GM10266 (cell line): Measurements from ENCODE around the gene TMEM87B.
A peak's percentile ranks its signal among the peaks of the same experiment; 100 is the strongest.

Experiments used
- DNase-seq: peaks from one replicate; pipeline ENCODE4 v3.0.0; 2012; ENCODE audit errors: extremely low spot score
- CTCF ChIP-seq: IDR thresholded peaks from 2 replicates; pipeline ENCODE4 v1.5.1; 2012; ENCODE audit warnings: mild to moderate bottlenecking, low read depth; ENCODE audit not compliant: control insufficient read depth, insufficient read depth; ENCODE audit errors: missing control alignments

TMEM87B gene

GRCh38 chr2:112157472-112157871 lies 102.4 kb downstream of the TMEM87B start:
- no peak for DNase-seq
- no peak for TF ChIP-seq CTCF

- peak; percentile 76 for DNase-seq
- TF ChIP-seq CTCF: no peak
Observed at GRCh38 chr2:112159454-112159921, 104.4 kb downstream of the TMEM87B start.

GRCh38 chr2:112160283-112161250 lies 105.5 kb downstream of the TMEM87B start:
- no peak for TF ChIP-seq CTCF
- DNase-seq: no peak

GRCh38 chr2:112161431-112162145 lies 106.5 kb downstream of the TMEM87B start:
- DNase-seq: no peak
- no peak for TF ChIP-seq CTCF

GRCh38 chr2:112162341-112162740 lies 107.3 kb downstream of the TMEM87B start:
- TF ChIP-seq CTCF: no peak
- DNase-seq: no peak

- DNase-seq: no peak
- no peak for TF ChIP-seq CTCF
Observed at GRCh38 chr2:112162956-112163355, 107.9 kb downstream of the TMEM87B start.
